ENCODE results near the gene GEN1.

Gene GEN1

GRCh38 chr2:17740203-17740602 is 13.7 kb upstream of the GEN1 start:
- no peak for DNase-seq (ENCODE audit: extremely low read depth, low read depth)

GRCh38 chr2:17747684-17748452 is 6.1 kb upstream of the GEN1 start:
- DNase-seq (ENCODE audit: extremely low read depth, low read depth) = no peak
- TF ChIP-seq CTCF (IDR thresholded peaks at IDR 0.05; ENCODE audit: low read depth, low read length) = no peak

More at GRCh38 chr2:17740203-17740602, 13.7 kb upstream of the GEN1 start:
- TF ChIP-seq CTCF (IDR thresholded peaks at IDR 0.05; ENCODE audit: low read depth, low read length) = no peak

GRCh38 chr2:17748745-17749144 is 5.2 kb upstream of the GEN1 start:
- TF ChIP-seq CTCF (IDR thresholded peaks at IDR 0.05; ENCODE audit: low read depth, low read length) = no peak
- no peak for DNase-seq (ENCODE audit: extremely low read depth, low read depth)

- TF ChIP-seq CTCF (IDR thresholded peaks at IDR 0.05; ENCODE audit: low read depth, low read length) = no peak
- DNase-seq (ENCODE audit: extremely low read depth, low read depth) = no peak
Observed at GRCh38 chr2:17749753-17750438, 4.0 kb upstream of the GEN1 start.

GRCh38 chr2:17752246-17752645 is 1.7 kb upstream of the GEN1 start:
- DNase-seq (ENCODE audit: extremely low read depth, low read depth) = no peak
- TF ChIP-seq CTCF (IDR thresholded peaks at IDR 0.05; ENCODE audit: low read depth, low read length) = no peak

GRCh38 chr2:17752892-17753802 is 791 bp upstream of the GEN1 start:
- DNase-seq (ENCODE audit: extremely low read depth, low read depth) = no peak
- no peak for TF ChIP-seq CTCF (IDR thresholded peaks at IDR 0.05; ENCODE audit: low read depth, low read length)

All from AG09319 (cell line).